ENCODE measurements around the gene SCLT1.

GRCh38 chr4:129059028-129059427, 34.3 kb downstream of the SCLT1 start:
- TF ChIP-seq CTCF (IDR thresholded peaks at IDR 0.05) (no peak), POLR2A (IDR thresholded peaks at IDR 0.05) (no peak)

Measured in thyroid gland (tissue), 4 donors.